ENCODE data around the gene SPINT3. TPM values are rescaled to one million over a fixed set of nuclear protein-coding genes. Genes with fewer than 3 reads are reported as not detected.

The SPINT3 gene
- not detected for total RNA-seq (2021; fragmentation: NEBNext Ultra II Directional; extraction: Animal tissue kit (Norgen Biotek cat#: 25700))
- long read RNA-seq: 0 reads

- no peaks in the 10 kb centered on the region for H3K36me3 Mint-ChIP-seq (ENCODE audit: low read depth)
- no peak for DNase-seq
- H3K4me3 Mint-ChIP-seq: no peak within 1 kb of the TSS
- no peaks in the 10 kb centered on the region for H3K9me3 Mint-ChIP-seq
- peaks cover 3% of the 10 kb centered on the region; the same call in 1 of the 2 replicates for H3K27me3 Mint-ChIP-seq (ENCODE audit: insufficient read depth)
- TF ChIP-seq CTCF (IDR thresholded peaks at IDR 0.05): no peak
- H3K4me1 Mint-ChIP-seq (ENCODE audit: low read depth): no peaks in the 10 kb centered on the region
- H3K27ac Mint-ChIP-seq: no peak within 1 kb of the TSS
These were observed at the start of gene SPINT3 for GRCh38 chr20:45515147-45515913. Gene SPINT3, minus strand, starts transcription at chr20:45515622. Its CDS starts 14 bp downstream, at chr20:45515608.

GRCh38 chr20:45564760-45565276 lies 49.4 kb upstream of the SPINT3 start:
- TF ChIP-seq CTCF (IDR thresholded peaks at IDR 0.05): no peak
- no peaks in the 10 kb centered on the region for H3K9me3 Mint-ChIP-seq

GRCh38 chr20:45555198-45555597 lies 39.8 kb upstream of the SPINT3 start:
- no peak for DNase-seq
- Mint-ChIP-seq H3K4me1 (ENCODE audit: low read depth) (no peaks in the 10 kb centered on the region), H3K27ac (no peak overlapping the region), H3K36me3 (ENCODE audit: low read depth) (no peaks in the 10 kb centered on the region), H3K4me3 (no peak overlapping the region), H3K9me3 (no peaks in the 10 kb centered on the region), H3K27me3 (ENCODE audit: insufficient read depth) (peaks cover 3% of the 10 kb centered on the region)
- no peak for TF ChIP-seq CTCF (IDR thresholded peaks at IDR 0.05)

More at GRCh38 chr20:45564760-45565276, 49.4 kb upstream of the SPINT3 start:
- Mint-ChIP-seq H3K27ac (no peak overlapping the region), H3K27me3 (ENCODE audit: insufficient read depth) (peaks cover 4% of the 10 kb centered on the region), H3K4me3 (no peak overlapping the region), H3K36me3 (ENCODE audit: low read depth) (no peaks in the 10 kb centered on the region), H3K4me1 (ENCODE audit: low read depth) (no peaks in the 10 kb centered on the region)
- no peak for DNase-seq

- H3K27ac Mint-ChIP-seq: no peak overlapping the region
- no peak overlapping the region for H3K4me3 Mint-ChIP-seq
- H3K36me3 Mint-ChIP-seq (ENCODE audit: low read depth): no peaks in the 10 kb centered on the region
- peaks cover 12% of the 10 kb centered on the region for H3K27me3 Mint-ChIP-seq (ENCODE audit: insufficient read depth)
- TF ChIP-seq CTCF (IDR thresholded peaks at IDR 0.05): no peak
- H3K9me3 Mint-ChIP-seq: no peaks in the 10 kb centered on the region
- H3K4me1 Mint-ChIP-seq (ENCODE audit: low read depth): no peaks in the 10 kb centered on the region
- DNase-seq: no peak
These were observed 37.0 kb upstream of the SPINT3 start for GRCh38 chr20:45552456-45552855.

GRCh38 chr20:45550765-45551164 lies 35.3 kb upstream of the SPINT3 start:
- H3K4me1 Mint-ChIP-seq (ENCODE audit: low read depth): no peaks in the 10 kb centered on the region
- no peaks in the 10 kb centered on the region for H3K36me3 Mint-ChIP-seq (ENCODE audit: low read depth)
- no peak overlapping the region for H3K4me3 Mint-ChIP-seq
- no peaks in the 10 kb centered on the region for H3K9me3 Mint-ChIP-seq
- peaks cover 12% of the 10 kb centered on the region for H3K27me3 Mint-ChIP-seq (ENCODE audit: insufficient read depth)
- no peak overlapping the region for H3K27ac Mint-ChIP-seq
- TF ChIP-seq CTCF (IDR thresholded peaks at IDR 0.05): no peak
- DNase-seq: no peak

Data from HFFc6 (cell line).